Measurements from ENCODE around the gene PKHD1.

The PKHD1 gene

GRCh38 chr6:52086741-52087140 is 672 bp downstream of the PKHD1 start:
- TF ChIP-seq GATA2 (IDR thresholded peaks at IDR 0.05; ENCODE audit: low read depth, low read length) (no peak), GATA3 (IDR thresholded peaks at IDR 0.05; ENCODE audit: low read depth, low read length) (no peak)

GRCh38 chr6:52081237-52081636 is 6.2 kb downstream of the PKHD1 start:
- TF ChIP-seq GATA3 (IDR thresholded peaks at IDR 0.05; ENCODE audit: low read depth, low read length) (no peak), GATA2 (IDR thresholded peaks at IDR 0.05; ENCODE audit: low read depth, low read length) (no peak)

GRCh38 chr6:52077961-52078625 is 9.3 kb downstream of the PKHD1 start:
- TF ChIP-seq GATA3 (IDR thresholded peaks at IDR 0.05; ENCODE audit: low read depth, low read length) (no peak), GATA2 (IDR thresholded peaks at IDR 0.05; ENCODE audit: low read depth, low read length) (no peak)

- TF ChIP-seq GATA3 (IDR thresholded peaks at IDR 0.05; ENCODE audit: low read depth, low read length) (no peak), GATA2 (IDR thresholded peaks at IDR 0.05; ENCODE audit: low read depth, low read length) (peak; percentile 20; the same call in 1 of the 2 replicates)
These were observed 10.1 kb downstream of the PKHD1 start for GRCh38 chr6:52077180-52077884.

GRCh38 chr6:52076791-52077179 is 10.6 kb downstream of the PKHD1 start:
- TF ChIP-seq GATA3 (IDR thresholded peaks at IDR 0.05; ENCODE audit: low read depth, low read length), result no peak
- no peak for TF ChIP-seq GATA2 (IDR thresholded peaks at IDR 0.05; ENCODE audit: low read depth, low read length)

- TF ChIP-seq GATA2 (IDR thresholded peaks at IDR 0.05; ENCODE audit: low read depth, low read length) (no peak), GATA3 (IDR thresholded peaks at IDR 0.05; ENCODE audit: low read depth, low read length) (no peak)
These were observed 12.7 kb downstream of the PKHD1 start for GRCh38 chr6:52074716-52075115.

- TF ChIP-seq GATA3 (IDR thresholded peaks at IDR 0.05; ENCODE audit: low read depth, low read length) (no peak), GATA2 (IDR thresholded peaks at IDR 0.05; ENCODE audit: low read depth, low read length) (no peak)
These were observed 13.3 kb downstream of the PKHD1 start for GRCh38 chr6:52074155-52074554.

GRCh38 chr6:52065621-52066020 is 21.8 kb downstream of the PKHD1 start:
- no peak for TF ChIP-seq GATA2 (IDR thresholded peaks at IDR 0.05; ENCODE audit: low read depth, low read length)

- TF ChIP-seq GATA2 (IDR thresholded peaks at IDR 0.05; ENCODE audit: low read depth, low read length) (no peak), GATA3 (IDR thresholded peaks at IDR 0.05; ENCODE audit: low read depth, low read length) (no peak)
These were observed 23.6 kb downstream of the PKHD1 start for GRCh38 chr6:52063584-52064344.

- TF ChIP-seq GATA3 (IDR thresholded peaks at IDR 0.05; ENCODE audit: low read depth, low read length), result no peak
- TF ChIP-seq GATA2 (IDR thresholded peaks at IDR 0.05; ENCODE audit: low read depth, low read length), result no peak
These were observed 25.9 kb downstream of the PKHD1 start for GRCh38 chr6:52061481-52061880.

- no peak for TF ChIP-seq GATA3 (IDR thresholded peaks at IDR 0.05; ENCODE audit: low read depth, low read length)
- TF ChIP-seq GATA2 (IDR thresholded peaks at IDR 0.05; ENCODE audit: low read depth, low read length), result no peak
These were observed 27.6 kb downstream of the PKHD1 start for GRCh38 chr6:52059821-52060220.

- TF ChIP-seq GATA2 (IDR thresholded peaks at IDR 0.05; ENCODE audit: low read depth, low read length) (no peak), GATA3 (IDR thresholded peaks at IDR 0.05; ENCODE audit: low read depth, low read length) (no peak)
These were observed 32.0 kb downstream of the PKHD1 start for GRCh38 chr6:52055451-52055850.

- TF ChIP-seq GATA3 (IDR thresholded peaks at IDR 0.05; ENCODE audit: low read depth, low read length), result no peak
- no peak for TF ChIP-seq GATA2 (IDR thresholded peaks at IDR 0.05; ENCODE audit: low read depth, low read length)
These were observed 34.2 kb downstream of the PKHD1 start for GRCh38 chr6:52053038-52053695.

GRCh38 chr6:52050051-52050405 is 37.4 kb downstream of the PKHD1 start:
- TF ChIP-seq GATA3 (IDR thresholded peaks at IDR 0.05; ENCODE audit: low read depth, low read length) (no peak), GATA2 (IDR thresholded peaks at IDR 0.05; ENCODE audit: low read depth, low read length) (no peak)

Measured in SH-SY5Y (cell line).